GM21737 (cell line): ENCODE results near the gene IL10RA.

Source experiments
- ATAC-seq: cut with Tn5 transposase; IDR thresholded peaks from one replicate; pipeline ENCODE4 v1.9.1; 2021; ENCODE audit warnings: mild to moderate bottlenecking, moderate library complexity; ENCODE audit not compliant: unreplicated experiment

IL10RA gene

GRCh38 chr11:118042796-118043195 is 56.6 kb downstream of the IL10RA start:
- no peak for ATAC-seq

GRCh38 chr11:118045191-118045590 is 59.0 kb downstream of the IL10RA start:
- no peak for ATAC-seq

DNA sequence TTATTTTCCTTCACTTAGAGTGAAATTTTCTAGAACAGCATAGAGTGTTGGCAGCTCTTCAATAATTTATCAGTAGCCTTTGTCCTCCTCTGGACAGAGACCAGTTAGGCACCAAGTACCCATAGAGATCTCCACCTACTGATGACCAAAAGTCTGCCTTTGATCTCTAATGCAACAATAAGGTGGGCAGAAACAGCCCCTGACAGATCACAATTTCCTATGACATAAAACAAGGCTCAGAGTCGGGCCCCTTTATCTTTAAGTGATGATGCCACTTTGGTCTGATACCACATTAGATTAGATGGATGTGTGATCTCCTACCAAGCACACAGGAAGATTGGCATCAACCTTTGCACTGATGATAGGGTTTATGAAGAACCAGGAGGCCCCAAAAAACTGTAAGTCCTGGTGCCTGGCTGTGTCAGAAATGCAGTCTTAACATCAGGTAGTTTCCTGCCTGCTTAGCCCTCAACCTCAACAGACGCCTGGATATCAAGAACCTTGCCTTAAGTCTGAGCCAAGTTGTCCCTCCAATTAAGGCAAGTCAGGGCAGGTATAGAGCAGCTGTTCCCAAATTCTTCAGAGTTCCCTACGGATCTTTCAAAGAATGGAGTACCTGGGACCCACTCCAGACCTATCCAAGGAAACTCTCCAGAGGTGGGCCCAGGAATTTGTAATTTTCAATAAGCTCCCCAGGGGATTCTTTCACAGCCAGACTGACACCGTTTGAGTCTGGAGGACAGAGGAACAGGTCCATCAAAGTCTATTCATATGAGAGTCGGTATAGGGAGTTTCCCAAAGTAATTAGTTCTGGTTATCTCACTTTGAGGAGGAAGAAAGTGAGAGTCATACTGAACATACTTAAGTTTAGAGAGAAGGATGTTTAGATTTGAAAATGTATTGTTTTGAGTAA is 60.1 kb downstream of the IL10RA start:
- ATAC-seq: no peak

- no peak for ATAC-seq
Observed at GRCh38 chr11:118046964-118047700, 60.9 kb downstream of the IL10RA start.

- ATAC-seq: no peak
Observed at GRCh38 chr11:118047749-118048148, 61.6 kb downstream of the IL10RA start.

- no peak for ATAC-seq
Observed at GRCh38 chr11:118048472-118049370, 62.5 kb downstream of the IL10RA start.

- no peak for ATAC-seq
Observed at GRCh38 chr11:118049771-118050170, 63.6 kb downstream of the IL10RA start.

DNA sequence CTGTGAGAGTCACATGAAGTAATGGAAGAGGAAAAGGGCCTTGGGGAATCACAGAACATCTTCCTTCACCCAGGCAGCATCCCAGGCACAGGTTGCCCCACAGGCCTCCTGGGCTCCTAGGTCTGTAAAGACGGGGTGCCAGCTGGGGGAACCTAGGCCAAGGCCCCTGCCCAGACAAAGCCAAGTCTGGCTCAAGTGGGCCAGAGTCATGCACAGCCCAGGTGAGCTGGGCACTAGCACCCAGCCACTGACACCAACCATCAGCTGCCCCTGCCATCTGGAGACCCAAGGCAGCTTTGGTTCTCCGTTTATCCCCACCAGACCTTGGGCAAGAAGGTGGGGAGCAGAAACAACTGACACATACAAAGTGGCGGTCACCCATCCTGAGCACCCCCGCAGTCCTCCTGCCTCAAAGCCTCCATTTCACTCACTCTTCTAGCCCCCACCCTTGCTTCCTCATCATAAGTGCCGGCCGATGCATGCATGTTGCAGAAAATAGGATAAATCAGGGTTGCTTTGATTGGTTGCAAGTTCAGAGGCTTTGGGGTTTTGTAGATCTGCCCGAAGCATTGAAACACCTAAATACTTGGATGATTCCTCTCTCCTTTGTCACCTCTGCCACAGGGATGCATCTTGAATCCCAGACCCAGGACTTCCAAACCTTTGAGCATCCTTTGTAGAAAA is 64.2 kb downstream of the IL10RA start:
- no peak for ATAC-seq
